Upper lobe of left lung (tissue), 6 donors: ENCODE measurements around the gene HTR5A. TPM values are rescaled to one million over a fixed set of nuclear protein-coding genes. Genes with fewer than 3 reads are reported as not detected.

ENCODE experiments used
- ATAC-seq, 2 donors: fragments of 200-7000 bp; cut with Tn5 transposase; one replicate each; pipeline ENCODE4 v1.9.1; 2022; ENCODE audit warnings: mild to moderate bottlenecking in 2 of 2, moderate library complexity in 2 of 2; ENCODE audit not compliant: low FRiP score in 2 of 2
- DNase-seq, 2 donors: peaks; one replicate each; pipeline ENCODE4 v3.0.0-alpha.2; 2019 to 2020
- H3K27ac ChIP-seq, 4 donors: fragments of 200-600 bp; sonication (generic); one replicate each; pipeline ENCODE4 v1.5.1; 2016 to 2019
- H3K27me3 ChIP-seq, 4 donors: fragments of 200-600 bp; sonication (generic); one replicate each; pipeline ENCODE4 v1.5.1; 2017 to 2019
- H3K36me3 ChIP-seq, 4 donors: fragments of 200-600 bp; sonication (generic); one replicate each; pipeline ENCODE4 v1.5.1; 2016 to 2019
- H3K4me1 ChIP-seq, 4 donors: fragments of 200-600 bp; sonication (generic); one replicate each; pipeline ENCODE4 v1.5.1; 2018 to 2019
- H3K4me3 ChIP-seq, 4 donors: fragments of 200-600 bp; sonication (generic); one replicate each; pipeline ENCODE4 v1.5.1; 2017 to 2019; ENCODE audit warnings: mild to moderate bottlenecking in 2 of 4, moderate library complexity in 1 of 4
- H3K9me3 ChIP-seq, 4 donors: fragments of 200-600 bp; sonication (generic); one replicate each; pipeline ENCODE4 v1.5.1; 2018 to 2019
- CTCF ChIP-seq, 6 experiments: fragments of 450-650 bp in 4 of 6; fragments of 200-600 bp in 2 of 6; sonication (generic) in 2 of 6; IDR thresholded peaks; one replicate each; pipeline ENCODE4 v1.5.1; 2016 to 2019; ENCODE audit warnings: antibody characterized with exemption in 6 of 6
- EP300 ChIP-seq, 4 donors: sonication (generic); formaldehyde crosslinking; IDR thresholded peaks; one replicate each; pipeline ENCODE4 v1.5.1; 2017; ENCODE audit warnings: antibody characterized with exemption in 4 of 4, control low read depth in 2 of 4
- POLR2A ChIP-seq, 4 donors: fragments of 450-650 bp; IDR thresholded peaks; one replicate each; pipeline ENCODE4 v1.5.1; 2016 to 2017; ENCODE audit warnings: antibody characterized with exemption in 4 of 4, mild to moderate bottlenecking in 2 of 4
- POLR2AphosphoS5 ChIP-seq, 2 donors: sonication (generic); formaldehyde crosslinking; IDR thresholded peaks; one replicate each; pipeline ENCODE4 v1.5.1; 2017; ENCODE audit warnings: antibody characterized with exemption in 2 of 2
- WGBS, 2 donors: methylation state at CpG; one replicate each; pipeline ENCODE4 v1.1.5; 2017 to 2018; 5-methylcytosine and 5-hydroxymethylcytosine counted together
- total RNA-seq, 6 donors: library from RNA; depleted of rRNA in 4 of 6; stranded (reverse); fragments of >200 nt in 4 of 6; gene quantifications; one replicate each; pipeline versions ENCODE4 v1.1.0 to v1.2.1, GENCODE V29; 2016 to 2021
- donor health status: DM: no; HTN: no; CAD: no; lungs with moderate emphysema.
- donor health status: DM: no; HTN: yes; CAD: no; lungs with severe emphysema.

The HTR5A gene
- total RNA-seq, 6 donors from 2014 or later, result not detected

DNA sequence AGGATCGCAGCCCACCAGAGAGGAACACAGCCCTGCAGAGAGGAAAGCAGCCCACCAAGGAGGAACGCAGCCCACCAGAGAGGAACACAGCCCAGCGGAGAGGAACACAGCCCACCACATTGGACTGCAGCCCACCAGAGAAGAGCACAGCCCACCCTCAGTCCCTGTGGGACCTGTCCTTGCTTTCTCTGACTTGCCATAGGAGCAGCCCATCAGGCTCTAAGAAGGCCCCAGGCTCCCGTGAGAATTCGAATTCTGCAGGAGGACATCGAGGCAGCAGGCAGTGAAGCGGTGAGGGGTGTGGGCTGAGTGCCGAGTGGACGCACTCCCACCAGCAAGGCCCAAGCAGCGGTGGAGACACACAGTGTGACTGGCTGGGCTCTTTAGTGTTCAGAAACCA, 59.1 kb downstream of the HTR5A start:
- no peaks in the 10 kb centered on the region for H3K27me3 ChIP-seq
- no peaks in the 10 kb centered on the region for H3K36me3 ChIP-seq
- no peak for TF ChIP-seq POLR2A (IDR thresholded peaks at IDR 0.05)
- no peak for TF ChIP-seq CTCF (IDR thresholded peaks at IDR 0.05)
- no peak for TF ChIP-seq EP300 (IDR thresholded peaks at IDR 0.05)
- no peak for TF ChIP-seq POLR2AphosphoS5 (IDR thresholded peaks at IDR 0.05)
- no peaks in the 10 kb centered on the region for H3K4me1 ChIP-seq
- ATAC-seq, result no peak
- no peak overlapping the region for H3K27ac ChIP-seq
- 93 to 94% methylated on average over 10 of the region's 10 CpGs for whole genome bisulfite sequencing, 2 donors
- DNase-seq, result peak in 1 of 2 donors; percentile 46
- no peak overlapping the region for H3K4me3 ChIP-seq
- no peaks in the 10 kb centered on the region for H3K9me3 ChIP-seq

GRCh38 chr7:155129789-155130188, 59.7 kb downstream of the HTR5A start:
- ATAC-seq, result peak in 1 of 2 donors; percentile 28
- Histone ChIP-seq H3K4me1 (no peaks in the 10 kb centered on the region), H3K27me3 (no peaks in the 10 kb centered on the region), H3K36me3 (no peaks in the 10 kb centered on the region), H3K4me3 (no peak overlapping the region), H3K27ac (no peak overlapping the region), H3K9me3 (no peaks in the 10 kb centered on the region)
- TF ChIP-seq CTCF (IDR thresholded peaks at IDR 0.05), result no peak
- TF ChIP-seq POLR2AphosphoS5 (IDR thresholded peaks at IDR 0.05), result no peak
- TF ChIP-seq EP300 (IDR thresholded peaks at IDR 0.05), result no peak
- no peak for TF ChIP-seq POLR2A (IDR thresholded peaks at IDR 0.05)
- 78 to 82% methylated on average over 7 of the region's 7 CpGs for WGBS, 2 donors
- DNase-seq, result no peak

DNA sequence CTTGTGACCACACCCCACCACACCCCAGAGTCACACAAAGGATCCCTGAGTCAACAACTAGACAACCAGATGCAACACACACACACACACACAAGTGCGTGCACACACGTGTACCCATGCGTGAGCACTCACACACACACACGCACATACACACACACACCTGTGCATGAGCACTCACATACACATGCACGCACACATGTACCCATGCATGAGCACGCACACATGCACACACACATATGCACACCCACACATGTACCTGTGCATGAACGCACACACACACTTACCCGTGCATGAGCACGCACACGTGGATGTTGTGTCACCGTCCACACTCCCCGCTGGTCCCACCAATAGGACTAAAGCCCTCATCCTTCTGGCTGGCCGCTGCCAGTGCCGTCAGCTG, 60.4 kb downstream of the HTR5A start:
- 88 to 95% methylated on average over 11 to 14 of the region's 14 CpGs for WGBS, 2 donors
- H3K4me3 ChIP-seq, result no peak overlapping the region
- no peaks in the 10 kb centered on the region for H3K4me1 ChIP-seq
- ATAC-seq, result peak in 1 of 2 donors; percentile 41
- no peaks in the 10 kb centered on the region for H3K9me3 ChIP-seq
- H3K27me3 ChIP-seq, result no peaks in the 10 kb centered on the region
- H3K36me3 ChIP-seq, result no peaks in the 10 kb centered on the region
- no peak for DNase-seq
- no peak overlapping the region for H3K27ac ChIP-seq
- TF ChIP-seq POLR2A (IDR thresholded peaks at IDR 0.05) (no peak), EP300 (IDR thresholded peaks at IDR 0.05) (no peak), CTCF (IDR thresholded peaks at IDR 0.05) (no peak), POLR2AphosphoS5 (IDR thresholded peaks at IDR 0.05) (no peak)

- no peaks in the 10 kb centered on the region for H3K4me1 ChIP-seq
- H3K4me3 ChIP-seq, result no peak overlapping the region
- no peak overlapping the region for H3K27ac ChIP-seq
- no peaks in the 10 kb centered on the region for H3K36me3 ChIP-seq
- no peaks in the 10 kb centered on the region for H3K27me3 ChIP-seq
- DNase-seq (peak in 1 of 2 donors; percentile 45), ATAC-seq (peak; percentile 55 to 66)
- H3K9me3 ChIP-seq, result no peaks in the 10 kb centered on the region
- WGBS, 2 donors, result 91 to 95% methylated on average over 8 to 13 of the region's 13 CpGs
- TF ChIP-seq POLR2A (IDR thresholded peaks at IDR 0.05) (no peak), EP300 (IDR thresholded peaks at IDR 0.05) (no peak), POLR2AphosphoS5 (IDR thresholded peaks at IDR 0.05) (no peak), CTCF (IDR thresholded peaks at IDR 0.05) (no peak)
These were observed 61.0 kb downstream of the HTR5A start for GRCh38 chr7:155131090-155131489.

DNA sequence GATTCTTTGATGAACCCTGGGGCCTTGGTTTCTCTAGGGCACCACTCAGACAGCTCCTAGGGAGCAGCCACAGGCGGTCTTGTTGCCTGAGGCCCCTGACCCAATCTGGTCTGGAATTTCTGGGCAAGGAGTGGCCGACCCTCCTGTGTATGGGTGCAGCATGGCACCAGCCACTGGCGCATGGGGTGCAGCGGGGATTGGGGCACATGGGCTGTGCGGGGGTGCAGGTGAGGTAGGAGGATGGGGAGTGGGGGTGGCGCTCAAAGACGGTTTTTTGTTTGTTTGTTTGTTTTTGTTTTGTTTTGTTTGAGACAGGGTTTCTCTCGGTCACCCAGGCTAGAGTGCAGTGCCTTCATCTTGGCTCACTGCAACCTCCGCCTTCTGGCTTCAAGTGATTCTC, 62.3 kb downstream of the HTR5A start:
- H3K27ac ChIP-seq, result no peak overlapping the region
- H3K4me1 ChIP-seq, result no peaks in the 10 kb centered on the region
- TF ChIP-seq CTCF (IDR thresholded peaks at IDR 0.05), result no peak
- TF ChIP-seq POLR2A (IDR thresholded peaks at IDR 0.05), result no peak
- no peak for TF ChIP-seq POLR2AphosphoS5 (IDR thresholded peaks at IDR 0.05)
- TF ChIP-seq EP300 (IDR thresholded peaks at IDR 0.05), result no peak
- WGBS, 2 donors, result 82 to 87% methylated on average over 8 to 9 of the region's 9 CpGs
- no peak overlapping the region for H3K4me3 ChIP-seq
- no peaks in the 10 kb centered on the region for H3K9me3 ChIP-seq
- ATAC-seq (no peak), DNase-seq (peak in 1 of 2 donors; percentile 46)
- no peaks in the 10 kb centered on the region for H3K27me3 ChIP-seq
- no peaks in the 10 kb centered on the region for H3K36me3 ChIP-seq
